Parathyroid adenoma (tissue), 2 donors: ENCODE measurements around the gene BUB1B.

ENCODE experiments used
- H2AFZ ChIP-seq: fragments of 300-600 bp; sonication (generic); one replicate; pipeline ENCODE4 v1.7.0; 2017; ENCODE audit warnings: antibody characterized with exemption, mild to moderate bottlenecking
- H3K27ac ChIP-seq: fragments of 300-600 bp; sonication (generic); one replicate; pipeline ENCODE4 v1.7.0; 2017
- H3K27me3 ChIP-seq: fragments of 300-600 bp; sonication (generic); one replicate; pipeline ENCODE4 v1.7.0; 2017; ENCODE audit warnings: low read length; ENCODE audit not compliant: control insufficient read depth, insufficient read depth
- H3K36me3 ChIP-seq: fragments of 300-600 bp; sonication (generic); one replicate; pipeline ENCODE4 v1.7.0; 2017; ENCODE audit warnings: low read length; ENCODE audit not compliant: control insufficient read depth, insufficient read depth
- H3K4me1 ChIP-seq: fragments of 300-600 bp; sonication (generic); one replicate; pipeline ENCODE4 v1.7.0; 2017; ENCODE audit warnings: control low read depth
- H3K4me2 ChIP-seq: fragments of 300-600 bp; sonication (generic); one replicate; pipeline ENCODE4 v1.7.0; 2017; ENCODE audit warnings: low read length
- H3K4me3 ChIP-seq: fragments of 300-600 bp; sonication (generic); one replicate; pipeline ENCODE4 v1.7.0; 2017; ENCODE audit warnings: low read depth, low read length
- H3K79me2 ChIP-seq: fragments of 300-600 bp; sonication (generic); one replicate; pipeline ENCODE4 v1.7.0; 2017; ENCODE audit warnings: control low read depth
- H3K9ac ChIP-seq: fragments of 300-600 bp; sonication (generic); one replicate; pipeline ENCODE4 v1.7.0; 2017; ENCODE audit warnings: mild to moderate bottlenecking
- H3K9me3 ChIP-seq: fragments of 300-600 bp; sonication (generic); one replicate; pipeline ENCODE4 v1.7.0; 2017; ENCODE audit warnings: low read length; ENCODE audit not compliant: control insufficient read depth
- TF ChIP-seq, protein P1 (sequence below): fragments of 300-600 bp; sonication (generic); IDR thresholded peaks from one replicate; pipeline ENCODE4 v1.7.0; 2017; ENCODE audit warnings: antibody characterized with exemption, mild to moderate bottlenecking
- donor health status: primary hyperparathyroidism.

The BUB1B gene

GRCh38 chr15:40251486-40252140 is 90.7 kb downstream of the BUB1B start:
- TF ChIP-seq, protein P1, sequence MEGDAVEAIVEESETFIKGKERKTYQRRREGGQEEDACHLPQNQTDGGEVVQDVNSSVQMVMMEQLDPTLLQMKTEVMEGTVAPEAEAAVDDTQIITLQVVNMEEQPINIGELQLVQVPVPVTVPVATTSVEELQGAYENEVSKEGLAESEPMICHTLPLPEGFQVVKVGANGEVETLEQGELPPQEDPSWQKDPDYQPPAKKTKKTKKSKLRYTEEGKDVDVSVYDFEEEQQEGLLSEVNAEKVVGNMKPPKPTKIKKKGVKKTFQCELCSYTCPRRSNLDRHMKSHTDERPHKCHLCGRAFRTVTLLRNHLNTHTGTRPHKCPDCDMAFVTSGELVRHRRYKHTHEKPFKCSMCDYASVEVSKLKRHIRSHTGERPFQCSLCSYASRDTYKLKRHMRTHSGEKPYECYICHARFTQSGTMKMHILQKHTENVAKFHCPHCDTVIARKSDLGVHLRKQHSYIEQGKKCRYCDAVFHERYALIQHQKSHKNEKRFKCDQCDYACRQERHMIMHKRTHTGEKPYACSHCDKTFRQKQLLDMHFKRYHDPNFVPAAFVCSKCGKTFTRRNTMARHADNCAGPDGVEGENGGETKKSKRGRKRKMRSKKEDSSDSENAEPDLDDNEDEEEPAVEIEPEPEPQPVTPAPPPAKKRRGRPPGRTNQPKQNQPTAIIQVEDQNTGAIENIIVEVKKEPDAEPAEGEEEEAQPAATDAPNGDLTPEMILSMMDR: no peak
- H3K4me3 ChIP-seq: no peak overlapping the region
- H3K9me3 ChIP-seq: no peaks in the 10 kb centered on the region
- H2AFZ ChIP-seq: peak overlapping the region; percentile 90
- H3K79me2 ChIP-seq: no peaks in the 10 kb centered on the region
- H3K4me2 ChIP-seq: no peak overlapping the region
- no peak overlapping the region for H3K27ac ChIP-seq
- H3K9ac ChIP-seq: no peak overlapping the region
- H3K36me3 ChIP-seq: no peaks in the 10 kb centered on the region
- H3K27me3 ChIP-seq: no peaks in the 10 kb centered on the region
- no peaks in the 10 kb centered on the region for H3K4me1 ChIP-seq

GRCh38 chr15:40252141-40252437 is 91.2 kb downstream of the BUB1B start:
- TF ChIP-seq, protein P1: no peak
- Histone ChIP-seq H3K4me1 (no peaks in the 10 kb centered on the region), H2AFZ (peak overlapping the region; percentile 90), H3K9ac (no peak overlapping the region), H3K27me3 (no peaks in the 10 kb centered on the region), H3K36me3 (no peaks in the 10 kb centered on the region), H3K4me2 (peak overlapping the region; percentile 89), H3K79me2 (no peaks in the 10 kb centered on the region), H3K27ac (no peak overlapping the region), H3K9me3 (no peaks in the 10 kb centered on the region), H3K4me3 (no peak overlapping the region)

DNA sequence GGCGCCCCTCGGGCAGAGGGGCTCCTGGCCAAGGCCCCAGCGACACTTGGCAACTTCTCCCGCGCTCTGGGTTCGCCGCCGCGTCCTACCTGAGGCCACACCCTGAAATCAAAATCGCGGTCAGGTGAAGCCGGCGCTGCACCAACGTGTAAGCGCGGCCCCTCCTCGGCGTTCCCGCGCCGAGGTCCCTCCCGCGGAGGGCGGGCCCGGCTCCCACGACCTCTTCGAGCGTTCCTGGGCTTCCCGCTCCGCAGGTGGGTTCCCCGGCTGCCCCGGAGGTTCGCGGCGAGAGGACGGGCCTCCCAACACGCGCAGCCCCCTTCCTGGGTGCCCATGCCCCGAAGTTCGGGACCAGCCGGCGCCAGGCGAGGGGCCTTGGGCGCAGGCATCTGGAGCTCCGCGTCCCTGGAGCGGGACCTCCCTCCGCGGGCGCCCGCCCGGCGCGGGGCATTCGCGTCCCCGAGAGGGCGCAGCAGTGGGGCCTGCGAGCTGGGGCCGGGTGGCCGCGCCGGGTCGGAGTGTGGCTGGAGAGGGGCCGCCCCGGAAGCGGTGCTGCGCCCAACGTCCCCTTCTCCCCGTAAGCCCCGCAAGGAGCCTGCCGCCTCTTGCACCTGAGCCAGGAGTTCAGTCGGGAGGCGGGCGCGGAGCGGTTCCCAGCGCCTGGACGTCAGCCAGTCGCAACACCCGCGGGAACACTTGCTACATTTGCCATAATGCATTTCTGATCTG is 91.7 kb downstream of the BUB1B start:
- H3K4me3 ChIP-seq: peak overlapping the region; percentile 69
- no peak overlapping the region for H3K9ac ChIP-seq
- no peak overlapping the region for H3K27ac ChIP-seq
- H3K4me1 ChIP-seq: no peaks in the 10 kb centered on the region
- H3K27me3 ChIP-seq: no peaks in the 10 kb centered on the region
- peak overlapping the region; percentile 89 for H3K4me2 ChIP-seq
- TF ChIP-seq, protein P1: no peak
- no peaks in the 10 kb centered on the region for H3K9me3 ChIP-seq
- peak overlapping the region; percentile 90 for H2AFZ ChIP-seq
- no peaks in the 10 kb centered on the region for H3K79me2 ChIP-seq
- H3K36me3 ChIP-seq: no peaks in the 10 kb centered on the region

DNA sequence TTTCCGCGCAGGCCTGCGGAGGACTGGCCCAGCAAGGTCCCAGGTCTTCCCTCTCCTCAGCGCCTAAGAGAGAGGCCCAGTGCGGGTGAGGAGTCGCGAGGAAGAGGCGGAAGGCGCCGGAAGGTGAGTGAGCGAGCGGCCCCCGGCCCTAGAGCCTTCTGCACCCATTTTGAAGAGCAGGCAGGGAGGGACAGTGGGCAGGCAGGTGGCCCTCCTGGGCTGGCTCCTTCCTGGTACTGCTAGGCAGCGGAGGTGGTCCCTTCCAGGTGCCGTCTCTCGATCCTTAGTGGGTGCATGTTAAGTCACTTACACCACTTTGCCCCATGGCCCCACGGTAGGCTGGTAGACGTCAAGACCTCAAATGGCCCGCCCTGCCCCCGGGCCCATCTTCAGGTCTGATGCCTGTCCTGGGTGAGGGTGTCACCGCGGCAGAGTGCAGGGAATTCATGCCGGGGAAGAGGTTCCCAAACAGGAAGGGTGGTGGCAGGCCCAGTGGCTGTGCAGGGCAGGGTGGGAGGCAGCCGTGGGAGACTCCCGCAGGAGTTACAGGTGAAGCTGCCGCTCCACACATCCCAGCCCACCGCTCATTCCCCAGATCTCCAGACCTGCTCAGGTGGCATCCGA is 92.4 kb downstream of the BUB1B start:
- Histone ChIP-seq H3K9ac (no peak overlapping the region), H3K4me2 (peak overlapping the region; percentile 89), H3K9me3 (no peaks in the 10 kb centered on the region), H2AFZ (peak overlapping the region; percentile 90), H3K4me1 (no peaks in the 10 kb centered on the region), H3K4me3 (peak overlapping the region; percentile 69), H3K79me2 (no peaks in the 10 kb centered on the region), H3K27ac (no peak overlapping the region), H3K27me3 (no peaks in the 10 kb centered on the region), H3K36me3 (no peaks in the 10 kb centered on the region)
- TF ChIP-seq, protein P1: no peak
